B cell (primary cell): ENCODE measurements around the gene PANK4.

Experiments used
- EZH2 ChIP-seq: IDR thresholded peaks from 2 replicates; pipeline ENCODE4 v1.6.1; 2012; ENCODE audit warnings: borderline replicate concordance, low read depth, mild to moderate bottlenecking, moderate library complexity, low read length; ENCODE audit not compliant: insufficient read depth, poor library complexity, severe bottlenecking
- TF ChIP-seq, protein P1 (sequence below): fragments of 200-600 bp; IDR thresholded peaks from one replicate; pipeline ENCODE4 v1.8.0; 2022; ENCODE audit warnings: antibody characterized with exemption, mild to moderate bottlenecking

DNA sequence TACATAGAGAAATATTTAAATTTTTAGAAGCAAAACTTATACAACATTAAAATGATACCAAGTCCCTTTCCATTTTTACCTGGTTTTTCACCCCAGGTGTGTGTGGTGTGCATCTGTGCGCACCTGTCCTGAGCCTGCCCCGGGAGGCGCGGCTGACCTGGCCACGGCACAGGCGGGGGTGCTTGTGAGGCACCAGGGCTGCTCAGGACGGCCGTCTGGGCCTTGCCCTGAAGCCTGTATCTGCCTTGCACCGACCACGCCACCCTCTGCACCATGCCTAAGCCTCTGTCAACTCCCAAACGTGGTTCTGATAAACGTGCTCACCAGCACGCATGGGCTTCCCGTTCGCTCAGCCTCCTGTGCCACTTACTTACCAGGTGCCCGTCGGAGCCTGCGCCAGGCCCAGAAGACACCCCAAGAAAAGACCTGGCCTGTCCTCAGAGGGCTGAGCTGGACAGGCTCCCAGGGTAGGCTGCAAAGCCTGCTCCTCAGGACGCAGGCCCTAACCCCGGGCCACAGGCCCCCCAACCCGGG lies 20.9 kb downstream of the PANK4 start:
- TF ChIP-seq, protein P1, sequence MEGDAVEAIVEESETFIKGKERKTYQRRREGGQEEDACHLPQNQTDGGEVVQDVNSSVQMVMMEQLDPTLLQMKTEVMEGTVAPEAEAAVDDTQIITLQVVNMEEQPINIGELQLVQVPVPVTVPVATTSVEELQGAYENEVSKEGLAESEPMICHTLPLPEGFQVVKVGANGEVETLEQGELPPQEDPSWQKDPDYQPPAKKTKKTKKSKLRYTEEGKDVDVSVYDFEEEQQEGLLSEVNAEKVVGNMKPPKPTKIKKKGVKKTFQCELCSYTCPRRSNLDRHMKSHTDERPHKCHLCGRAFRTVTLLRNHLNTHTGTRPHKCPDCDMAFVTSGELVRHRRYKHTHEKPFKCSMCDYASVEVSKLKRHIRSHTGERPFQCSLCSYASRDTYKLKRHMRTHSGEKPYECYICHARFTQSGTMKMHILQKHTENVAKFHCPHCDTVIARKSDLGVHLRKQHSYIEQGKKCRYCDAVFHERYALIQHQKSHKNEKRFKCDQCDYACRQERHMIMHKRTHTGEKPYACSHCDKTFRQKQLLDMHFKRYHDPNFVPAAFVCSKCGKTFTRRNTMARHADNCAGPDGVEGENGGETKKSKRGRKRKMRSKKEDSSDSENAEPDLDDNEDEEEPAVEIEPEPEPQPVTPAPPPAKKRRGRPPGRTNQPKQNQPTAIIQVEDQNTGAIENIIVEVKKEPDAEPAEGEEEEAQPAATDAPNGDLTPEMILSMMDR: no peak
- no peak for TF ChIP-seq EZH2
